Nephron (organoid): ENCODE results near the gene ITGA6.

Source experiments
- H3K27ac Mint-ChIP-seq, 3 experiments: 2 replicates each; pipeline ENCODE4 v1.8.0; 2020; ENCODE audit warnings: mixed read lengths in 3 of 3, mild to moderate bottlenecking in 2 of 3, moderate library complexity in 1 of 3
- H3K27me3 Mint-ChIP-seq: 2 replicates; pipeline ENCODE4 v1.8.0; 2021; ENCODE audit warnings: low read depth, mild to moderate bottlenecking, moderate library complexity, mixed read lengths
- H3K36me3 Mint-ChIP-seq: 2 replicates; pipeline ENCODE4 v1.8.0; 2020; ENCODE audit warnings: low read depth, mixed read lengths
- H3K4me1 Mint-ChIP-seq: 2 replicates; pipeline ENCODE4 v1.8.0; 2020; ENCODE audit warnings: mixed read lengths
- H3K4me3 Mint-ChIP-seq, 3 experiments: 2 replicates each; pipeline ENCODE4 v1.8.0; 2020; ENCODE audit warnings: mild to moderate bottlenecking in 3 of 3, mixed read lengths in 3 of 3, moderate library complexity in 2 of 3
- H3K9me3 Mint-ChIP-seq: 2 replicates; pipeline ENCODE4 v1.8.0; 2020; ENCODE audit warnings: mixed read lengths
- CTCF ChIP-seq, 3 experiments: fragments of 200-600 bp; sonication (generic); IDR thresholded peaks; one replicate each; pipeline ENCODE4 v1.5.0; 2021; ENCODE audit warnings: antibody characterized with exemption in 3 of 3; ENCODE audit not compliant: unreplicated experiment in 3 of 3

The ITGA6 gene

GRCh38 chr2:172412984-172413492 is 14.3 kb upstream of the ITGA6 start:
- no peak overlapping the region for H3K4me3 Mint-ChIP-seq
- peaks cover 9% of the 10 kb centered on the region for H3K27me3 Mint-ChIP-seq
- H3K4me1 Mint-ChIP-seq = peaks cover 27% of the 10 kb centered on the region
- TF ChIP-seq CTCF (IDR thresholded peaks at IDR 0.05; ENCODE audit: unreplicated experiment in 3 of 3) = no peak
- H3K36me3 Mint-ChIP-seq = no peaks in the 10 kb centered on the region
- H3K27ac Mint-ChIP-seq = no peak overlapping the region
- H3K9me3 Mint-ChIP-seq = peaks cover 4% of the 10 kb centered on the region

DNA sequence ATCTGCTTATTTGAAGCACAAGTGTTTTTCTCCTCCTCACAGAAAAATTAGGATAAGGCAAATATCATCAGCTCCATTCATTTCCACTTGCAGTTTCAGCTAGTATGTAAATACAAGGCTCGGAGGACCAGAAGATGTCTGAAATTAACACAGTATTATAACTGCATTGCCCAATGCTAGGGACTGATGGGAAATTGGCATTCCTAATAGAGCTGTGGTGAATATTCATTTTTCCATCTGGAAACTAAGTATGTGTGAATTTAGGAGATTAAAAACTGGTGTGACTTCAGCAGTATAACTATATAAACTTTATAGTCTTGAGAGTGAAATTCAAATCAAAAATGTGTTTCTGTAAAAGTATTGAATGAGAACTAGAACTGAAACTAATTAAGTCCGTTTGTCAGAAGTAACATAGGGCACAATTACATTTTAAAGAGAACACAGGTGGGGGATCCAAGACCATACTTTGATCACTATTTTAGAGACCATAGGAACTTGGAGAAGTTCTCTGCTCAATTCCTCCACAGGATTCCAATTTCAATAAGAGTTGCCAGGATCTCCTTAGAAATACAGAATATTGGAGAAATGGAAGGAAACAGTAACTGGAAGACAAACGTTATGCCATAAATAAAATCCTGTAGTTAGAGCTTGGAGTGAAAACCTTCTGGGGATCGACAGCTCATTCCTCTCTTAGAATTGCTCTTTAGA is 12.1 kb upstream of the ITGA6 start:
- H3K4me1 Mint-ChIP-seq = peaks cover 18% of the 10 kb centered on the region

GRCh38 chr2:172415865-172416183 is 11.6 kb upstream of the ITGA6 start:
- peaks cover 5% of the 10 kb centered on the region for H3K9me3 Mint-ChIP-seq
- no peak overlapping the region for H3K4me3 Mint-ChIP-seq
- peak overlapping the region; percentile 48 to 67 (median 55) for H3K27ac Mint-ChIP-seq
- TF ChIP-seq CTCF (IDR thresholded peaks at IDR 0.05; ENCODE audit: unreplicated experiment in 3 of 3) = no peak
- no peaks in the 10 kb centered on the region for H3K27me3 Mint-ChIP-seq
- H3K4me1 Mint-ChIP-seq = peaks cover 18% of the 10 kb centered on the region
- H3K36me3 Mint-ChIP-seq = no peaks in the 10 kb centered on the region

More for the DNA sequence above, 12.1 kb upstream of the ITGA6 start:
- no peaks in the 10 kb centered on the region for H3K36me3 Mint-ChIP-seq
- H3K27me3 Mint-ChIP-seq = no peaks in the 10 kb centered on the region
- H3K9me3 Mint-ChIP-seq = peaks cover 5% of the 10 kb centered on the region
- no peak overlapping the region for H3K4me3 Mint-ChIP-seq
- H3K27ac Mint-ChIP-seq = peak overlapping the region; percentile 48 to 67 (median 55)
- TF ChIP-seq CTCF (IDR thresholded peaks at IDR 0.05; ENCODE audit: unreplicated experiment in 3 of 3) = no peak

DNA sequence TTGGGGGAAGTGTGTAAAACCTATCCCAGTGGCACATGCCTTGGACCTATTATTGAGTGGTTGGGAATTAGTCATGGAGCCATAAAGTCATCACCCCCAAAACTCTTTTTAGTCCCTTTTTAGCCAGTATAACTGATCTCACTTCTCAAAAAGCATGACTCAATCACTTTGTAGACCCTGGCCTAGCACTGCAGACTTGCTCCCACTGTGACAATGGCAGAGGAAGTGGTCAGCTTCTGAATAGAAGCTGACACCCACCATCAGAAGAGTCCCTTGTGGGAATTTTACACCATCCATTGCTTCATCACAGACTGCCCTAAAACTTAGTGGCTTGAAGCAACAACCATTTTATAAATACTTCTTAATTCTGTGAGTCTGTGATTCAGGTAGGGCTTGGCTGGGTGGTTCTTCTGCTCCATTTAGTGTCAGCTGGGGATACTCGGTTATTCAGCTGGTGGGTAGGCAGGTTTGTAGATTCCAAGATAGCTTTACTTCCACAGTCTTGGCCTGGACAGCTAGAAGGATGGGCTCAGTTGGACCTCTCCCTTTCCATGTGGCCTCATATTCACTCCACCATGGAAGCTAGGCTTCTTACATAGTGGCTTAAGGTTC is 10.8 kb upstream of the ITGA6 start:
- Mint-ChIP-seq H3K9me3 (peaks cover 5% of the 10 kb centered on the region), H3K36me3 (no peaks in the 10 kb centered on the region), H3K27ac (peak overlapping the region in 1 of 3 experiments; percentile 48), H3K27me3 (no peaks in the 10 kb centered on the region), H3K4me3 (no peak overlapping the region), H3K4me1 (peaks cover 18% of the 10 kb centered on the region)
- no peak for TF ChIP-seq CTCF (IDR thresholded peaks at IDR 0.05; ENCODE audit: unreplicated experiment in 3 of 3)

DNA sequence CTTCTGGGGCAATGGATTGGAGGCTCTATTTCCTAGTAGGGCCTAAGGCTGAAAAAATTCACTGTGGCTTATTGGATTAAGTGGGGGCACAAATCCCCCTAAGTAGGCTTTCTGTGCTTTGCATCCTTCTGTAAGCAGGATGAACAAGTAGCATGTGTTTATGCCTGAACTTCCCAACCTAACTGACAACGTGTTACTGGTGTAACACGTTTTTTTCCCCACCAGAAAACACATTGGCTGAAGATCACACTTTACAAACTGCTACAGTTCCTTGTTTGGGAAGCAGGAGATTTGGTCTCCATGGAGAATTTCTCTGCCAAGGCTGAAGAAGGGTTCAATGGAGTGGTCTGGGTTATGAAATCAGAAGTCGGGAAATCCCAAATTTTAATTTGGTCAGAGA is 7.2 kb upstream of the ITGA6 start:
- Mint-ChIP-seq H3K9me3 (peaks cover 5% of the 10 kb centered on the region), H3K27me3 (peaks cover 11% of the 10 kb centered on the region), H3K4me3 (no peak overlapping the region), H3K36me3 (no peaks in the 10 kb centered on the region), H3K4me1 (peaks cover 10% of the 10 kb centered on the region), H3K27ac (no peak overlapping the region)
- no peak for TF ChIP-seq CTCF (IDR thresholded peaks at IDR 0.05; ENCODE audit: unreplicated experiment in 3 of 3)

GRCh38 chr2:172423160-172423559 is 4.2 kb upstream of the ITGA6 start:
- Mint-ChIP-seq H3K4me1 (no peaks in the 10 kb centered on the region), H3K4me3 (no peak overlapping the region), H3K9me3 (no peaks in the 10 kb centered on the region), H3K27ac (no peak overlapping the region), H3K27me3 (peaks cover 31% of the 10 kb centered on the region), H3K36me3 (no peaks in the 10 kb centered on the region)
- no peak for TF ChIP-seq CTCF (IDR thresholded peaks at IDR 0.05; ENCODE audit: unreplicated experiment in 3 of 3)
